ENCODE data around the gene RNF167.
A peak's percentile ranks its signal among the peaks of the same experiment; 100 is the strongest.

The RNF167 gene

DNA sequence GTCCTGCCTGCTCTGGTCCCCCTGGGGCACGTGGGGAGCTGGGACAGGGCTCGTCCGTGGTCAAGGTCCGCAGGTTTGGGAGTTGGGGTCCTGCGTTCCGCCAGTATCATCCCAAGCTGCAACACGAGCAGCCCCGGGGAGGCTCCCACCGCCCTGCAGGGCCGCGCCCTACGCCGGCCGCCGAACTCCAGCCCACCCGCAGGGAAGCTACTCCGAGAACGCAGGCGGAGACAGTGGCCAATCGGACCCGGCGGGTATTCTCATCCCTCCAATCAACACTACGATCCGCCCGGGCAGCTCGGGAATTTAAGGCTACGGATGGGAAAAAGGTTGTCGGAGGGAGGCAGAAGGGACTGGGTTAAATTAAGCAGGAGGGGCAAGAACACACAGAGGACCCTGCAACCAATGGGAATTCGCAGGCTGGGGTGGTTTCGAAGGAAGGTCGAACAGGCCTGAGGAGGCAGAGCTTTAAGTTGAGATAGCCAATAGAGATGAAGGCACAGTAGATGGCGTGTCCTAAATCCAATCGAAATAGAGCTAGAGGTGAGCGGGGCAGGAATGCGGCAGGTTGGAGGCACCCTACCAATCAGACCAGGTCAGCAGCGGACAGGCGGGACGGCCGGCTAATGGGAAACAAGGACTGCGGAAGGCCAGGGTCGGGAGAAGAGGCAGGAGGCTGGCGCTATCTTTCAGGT is 26.9 kb downstream of the RNF167 start (continued):
- TF ChIP-seq, protein P1, sequence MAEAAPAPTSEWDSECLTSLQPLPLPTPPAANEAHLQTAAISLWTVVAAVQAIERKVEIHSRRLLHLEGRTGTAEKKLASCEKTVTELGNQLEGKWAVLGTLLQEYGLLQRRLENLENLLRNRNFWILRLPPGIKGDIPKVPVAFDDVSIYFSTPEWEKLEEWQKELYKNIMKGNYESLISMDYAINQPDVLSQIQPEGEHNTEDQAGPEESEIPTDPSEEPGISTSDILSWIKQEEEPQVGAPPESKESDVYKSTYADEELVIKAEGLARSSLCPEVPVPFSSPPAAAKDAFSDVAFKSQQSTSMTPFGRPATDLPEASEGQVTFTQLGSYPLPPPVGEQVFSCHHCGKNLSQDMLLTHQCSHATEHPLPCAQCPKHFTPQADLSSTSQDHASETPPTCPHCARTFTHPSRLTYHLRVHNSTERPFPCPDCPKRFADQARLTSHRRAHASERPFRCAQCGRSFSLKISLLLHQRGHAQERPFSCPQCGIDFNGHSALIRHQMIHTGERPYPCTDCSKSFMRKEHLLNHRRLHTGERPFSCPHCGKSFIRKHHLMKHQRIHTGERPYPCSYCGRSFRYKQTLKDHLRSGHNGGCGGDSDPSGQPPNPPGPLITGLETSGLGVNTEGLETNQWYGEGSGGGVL (tag by site-specific recombination; IDR thresholded peaks at IDR 0.05): no peak
- TF ChIP-seq, protein P2, sequence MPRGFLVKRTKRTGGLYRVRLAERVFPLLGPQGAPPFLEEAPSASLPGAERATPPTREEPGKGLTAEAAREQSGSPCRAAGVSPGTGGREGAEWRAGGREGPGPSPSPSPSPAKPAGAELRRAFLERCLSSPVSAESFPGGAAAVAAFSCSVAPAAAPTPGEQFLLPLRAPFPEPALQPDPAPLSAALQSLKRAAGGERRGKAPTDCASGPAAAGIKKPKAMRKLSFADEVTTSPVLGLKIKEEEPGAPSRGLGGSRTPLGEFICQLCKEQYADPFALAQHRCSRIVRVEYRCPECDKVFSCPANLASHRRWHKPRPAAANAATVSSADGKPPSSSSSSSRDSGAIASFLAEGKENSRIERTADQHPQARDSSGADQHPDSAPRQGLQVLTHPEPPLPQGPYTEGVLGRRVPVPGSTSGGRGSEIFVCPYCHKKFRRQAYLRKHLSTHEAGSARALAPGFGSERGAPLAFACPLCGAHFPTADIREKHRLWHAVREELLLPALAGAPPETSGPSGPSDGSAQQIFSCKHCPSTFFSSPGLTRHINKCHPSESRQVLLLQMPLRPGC (tag by site-specific recombination; IDR thresholded peaks at IDR 0.05): 0 out of 2 replicates have a peak, but pooled peaks have one; percentile 10
- TF ChIP-seq, protein P3, sequence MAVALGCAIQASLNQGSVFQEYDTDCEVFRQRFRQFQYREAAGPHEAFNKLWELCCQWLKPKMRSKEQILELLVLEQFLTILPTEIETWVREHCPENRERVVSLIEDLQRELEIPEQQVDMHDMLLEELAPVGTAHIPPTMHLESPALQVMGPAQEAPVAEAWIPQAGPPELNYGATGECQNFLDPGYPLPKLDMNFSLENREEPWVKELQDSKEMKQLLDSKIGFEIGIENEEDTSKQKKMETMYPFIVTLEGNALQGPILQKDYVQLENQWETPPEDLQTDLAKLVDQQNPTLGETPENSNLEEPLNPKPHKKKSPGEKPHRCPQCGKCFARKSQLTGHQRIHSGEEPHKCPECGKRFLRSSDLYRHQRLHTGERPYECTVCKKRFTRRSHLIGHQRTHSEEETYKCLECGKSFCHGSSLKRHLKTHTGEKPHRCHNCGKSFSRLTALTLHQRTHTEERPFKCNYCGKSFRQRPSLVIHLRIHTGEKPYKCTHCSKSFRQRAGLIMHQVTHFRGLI (tag by site-specific recombination; IDR thresholded peaks at IDR 0.05): peak; percentile 73
- TF ChIP-seq ZNF660 (tag by site-specific recombination; IDR thresholded peaks at IDR 0.05): peak; percentile 21; the same call in 1 of the 2 replicates
- TF ChIP-seq GLI4 (tag by site-specific recombination; IDR thresholded peaks at IDR 0.05): 0 out of 2 replicates have a peak, but pooled peaks have one; percentile 8
- TF ChIP-seq, protein P4, sequence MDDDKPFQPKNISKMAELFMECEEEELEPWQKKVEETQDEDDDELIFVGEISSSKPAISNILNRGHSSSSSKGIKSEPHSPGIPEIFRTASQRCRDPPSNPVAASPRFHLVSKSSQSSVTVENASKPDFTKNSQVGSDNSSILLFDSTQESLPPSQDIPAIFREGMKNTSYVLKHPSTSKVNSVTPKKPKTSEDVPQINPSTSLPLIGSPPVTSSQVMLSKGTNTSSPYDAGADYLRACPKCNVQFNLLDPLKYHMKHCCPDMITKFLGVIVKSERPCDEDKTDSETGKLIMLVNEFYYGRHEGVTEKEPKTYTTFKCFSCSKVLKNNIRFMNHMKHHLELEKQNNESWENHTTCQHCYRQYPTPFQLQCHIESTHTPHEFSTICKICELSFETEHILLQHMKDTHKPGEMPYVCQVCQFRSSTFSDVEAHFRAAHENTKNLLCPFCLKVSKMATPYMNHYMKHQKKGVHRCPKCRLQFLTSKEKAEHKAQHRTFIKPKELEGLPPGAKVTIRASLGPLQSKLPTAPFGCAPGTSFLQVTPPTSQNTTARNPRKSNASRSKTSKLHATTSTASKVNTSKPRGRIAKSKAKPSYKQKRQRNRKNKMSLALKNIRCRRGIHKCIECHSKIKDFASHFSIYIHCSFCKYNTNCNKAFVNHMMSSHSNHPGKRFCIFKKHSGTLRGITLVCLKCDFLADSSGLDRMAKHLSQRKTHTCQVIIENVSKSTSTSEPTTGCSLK (tag by site-specific recombination; IDR thresholded peaks at IDR 0.05): no peak
- TF ChIP-seq ZBTB21 (tag by site-specific recombination; IDR thresholded peaks at IDR 0.05): peak; percentile 38; the same call in 1 of the 2 replicates
- TF ChIP-seq ZNF341 (tag by site-specific recombination; IDR thresholded peaks at IDR 0.05; ENCODE audit: low read depth): peak; percentile 7
- TF ChIP-seq ZBTB7A (tag by site-specific recombination; IDR thresholded peaks at IDR 0.05; ENCODE audit: low read depth): peak; percentile 40; the same call in 1 of the 2 replicates
- TF ChIP-seq, protein P5, sequence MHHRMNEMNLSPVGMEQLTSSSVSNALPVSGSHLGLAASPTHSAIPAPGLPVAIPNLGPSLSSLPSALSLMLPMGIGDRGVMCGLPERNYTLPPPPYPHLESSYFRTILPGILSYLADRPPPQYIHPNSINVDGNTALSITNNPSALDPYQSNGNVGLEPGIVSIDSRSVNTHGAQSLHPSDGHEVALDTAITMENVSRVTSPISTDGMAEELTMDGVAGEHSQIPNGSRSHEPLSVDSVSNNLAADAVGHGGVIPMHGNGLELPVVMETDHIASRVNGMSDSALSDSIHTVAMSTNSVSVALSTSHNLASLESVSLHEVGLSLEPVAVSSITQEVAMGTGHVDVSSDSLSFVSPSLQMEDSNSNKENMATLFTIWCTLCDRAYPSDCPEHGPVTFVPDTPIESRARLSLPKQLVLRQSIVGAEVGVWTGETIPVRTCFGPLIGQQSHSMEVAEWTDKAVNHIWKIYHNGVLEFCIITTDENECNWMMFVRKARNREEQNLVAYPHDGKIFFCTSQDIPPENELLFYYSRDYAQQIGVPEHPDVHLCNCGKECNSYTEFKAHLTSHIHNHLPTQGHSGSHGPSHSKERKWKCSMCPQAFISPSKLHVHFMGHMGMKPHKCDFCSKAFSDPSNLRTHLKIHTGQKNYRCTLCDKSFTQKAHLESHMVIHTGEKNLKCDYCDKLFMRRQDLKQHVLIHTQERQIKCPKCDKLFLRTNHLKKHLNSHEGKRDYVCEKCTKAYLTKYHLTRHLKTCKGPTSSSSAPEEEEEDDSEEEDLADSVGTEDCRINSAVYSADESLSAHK (tag by site-specific recombination; IDR thresholded peaks at IDR 0.05): no peak; the same call in 1 of the 2 replicates
- peak; percentile 77 for TF ChIP-seq ZNF76 (tag by site-specific recombination; IDR thresholded peaks at IDR 0.05; ENCODE audit: borderline replicate concordance, low read depth)
- no peak for TF ChIP-seq BCL11A (tag by site-specific recombination; IDR thresholded peaks at IDR 0.05; ENCODE audit: low read depth)
- TF ChIP-seq ZNF600 (tag by site-specific recombination; IDR thresholded peaks at IDR 0.05): peak; percentile 72
- TF ChIP-seq ZBTB8A (tag by site-specific recombination; IDR thresholded peaks at IDR 0.05): peak; percentile 95
- no peak for TF ChIP-seq ZNF473 (tag by site-specific recombination; IDR thresholded peaks at IDR 0.05)
- peak; percentile 77; the same call in 1 of the 2 replicates for TF ChIP-seq ZNF423 (tag by site-specific recombination; IDR thresholded peaks at IDR 0.05)
- no peak for TF ChIP-seq ZNF785 (tag by site-specific recombination; IDR thresholded peaks at IDR 0.05)
- TF ChIP-seq, protein P6, sequence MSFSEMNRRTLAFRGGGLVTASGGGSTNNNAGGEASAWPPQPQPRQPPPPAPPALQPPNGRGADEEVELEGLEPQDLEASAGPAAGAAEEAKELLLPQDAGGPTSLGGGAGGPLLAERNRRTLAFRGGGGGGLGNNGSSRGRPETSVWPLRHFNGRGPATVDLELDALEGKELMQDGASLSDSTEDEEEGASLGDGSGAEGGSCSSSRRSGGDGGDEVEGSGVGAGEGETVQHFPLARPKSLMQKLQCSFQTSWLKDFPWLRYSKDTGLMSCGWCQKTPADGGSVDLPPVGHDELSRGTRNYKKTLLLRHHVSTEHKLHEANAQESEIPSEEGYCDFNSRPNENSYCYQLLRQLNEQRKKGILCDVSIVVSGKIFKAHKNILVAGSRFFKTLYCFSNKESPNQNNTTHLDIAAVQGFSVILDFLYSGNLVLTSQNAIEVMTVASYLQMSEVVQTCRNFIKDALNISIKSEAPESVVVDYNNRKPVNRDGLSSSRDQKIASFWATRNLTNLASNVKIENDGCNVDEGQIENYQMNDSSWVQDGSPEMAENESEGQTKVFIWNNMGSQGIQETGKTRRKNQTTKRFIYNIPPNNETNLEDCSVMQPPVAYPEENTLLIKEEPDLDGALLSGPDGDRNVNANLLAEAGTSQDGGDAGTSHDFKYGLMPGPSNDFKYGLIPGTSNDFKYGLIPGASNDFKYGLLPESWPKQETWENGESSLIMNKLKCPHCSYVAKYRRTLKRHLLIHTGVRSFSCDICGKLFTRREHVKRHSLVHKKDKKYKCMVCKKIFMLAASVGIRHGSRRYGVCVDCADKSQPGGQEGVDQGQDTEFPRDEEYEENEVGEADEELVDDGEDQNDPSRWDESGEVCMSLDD (tag by site-specific recombination; IDR thresholded peaks at IDR 0.05): peak; percentile 55; the same call in 1 of the 2 replicates

All from HEK293 (cell line).